Transverse colon (tissue), 4 donors: ENCODE measurements around the gene GRIP1.

Source experiments
- CTCF ChIP-seq, 5 experiments: fragments of 200-600 bp in 3 of 5; fragments of 450-650 bp in 2 of 5; sonication (generic) in 3 of 5; IDR thresholded peaks; 1 replicate in 2 of 5; 2 replicates in 3 of 5; pipeline ENCODE4 v1.5.1; 2016 to 2017; ENCODE audit warnings: antibody characterized with exemption in 5 of 5, inconsistent platforms in 3 of 5, mild to moderate bottlenecking in 2 of 5, moderate library complexity in 1 of 5
- EP300 ChIP-seq: sonication (generic); formaldehyde crosslinking; IDR thresholded peaks from one replicate; pipeline ENCODE4 v1.6.1; 2017; ENCODE audit warnings: antibody characterized with exemption, low read depth
- POLR2A ChIP-seq: fragments of 450-650 bp; IDR thresholded peaks from one replicate; pipeline ENCODE4 v1.6.1; 2016; ENCODE audit warnings: antibody characterized with exemption, mild to moderate bottlenecking, moderate library complexity
- POLR2AphosphoS5 ChIP-seq, 3 donors: sonication (generic); formaldehyde crosslinking; IDR thresholded peaks; one replicate each; pipeline ENCODE4 v1.6.1; 2016; ENCODE audit warnings: antibody characterized with exemption in 3 of 3

GRCh38 chr12:66493819-66494218 is 185.1 kb downstream of the GRIP1 start:
- TF ChIP-seq CTCF (IDR thresholded peaks at IDR 0.05) (no peak), POLR2A (no peak), POLR2AphosphoS5 (IDR thresholded peaks at IDR 0.05) (no peak), EP300 (no peak)
